ENCODE data around the gene ENPP5. TPM values are rescaled to one million over a fixed set of nuclear protein-coding genes. Genes with fewer than 3 reads are reported as not detected.
A peak's percentile ranks its signal among the peaks of the same experiment; 100 is the strongest.
"Not testable (repeated sequence)": the region's sequence is repeated elsewhere in the genome, so short reads cannot be mapped to it uniquely, and the experiment has no call there.

ENPP5 gene
- total RNA-seq, 1 donor, result 0.42 TPM

DNA sequence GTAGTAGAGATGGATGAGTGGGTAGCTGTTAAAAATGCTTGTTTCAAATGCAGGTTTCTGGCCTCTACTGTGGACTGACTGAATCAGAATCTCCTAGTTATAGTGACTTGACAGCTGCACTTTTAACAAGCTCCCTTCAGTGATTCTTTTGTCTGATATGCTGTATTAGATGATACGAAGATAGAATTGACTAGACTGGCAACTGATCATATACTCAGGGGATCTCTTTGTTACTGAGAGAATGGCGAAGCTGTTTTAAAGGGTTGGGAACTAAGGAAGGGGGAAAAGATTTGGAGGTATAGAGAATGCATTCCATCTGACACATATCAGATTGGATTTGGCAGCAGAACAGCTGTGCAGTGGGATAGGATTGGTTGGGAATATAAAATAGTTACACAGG is 33.9 kb downstream of the ENPP5 start:
- no peak overlapping the region for H3K4me3 ChIP-seq (ENCODE audit: low read length)
- no peaks in the 10 kb centered on the region for H3K9me3 ChIP-seq (ENCODE audit: low read depth, low read length)
- no peaks in the 10 kb centered on the region for H3K4me1 ChIP-seq (ENCODE audit: insufficient read depth, low read length)
- no peaks in the 10 kb centered on the region for H3K27me3 ChIP-seq (ENCODE audit: insufficient read depth, low read length)

DNA sequence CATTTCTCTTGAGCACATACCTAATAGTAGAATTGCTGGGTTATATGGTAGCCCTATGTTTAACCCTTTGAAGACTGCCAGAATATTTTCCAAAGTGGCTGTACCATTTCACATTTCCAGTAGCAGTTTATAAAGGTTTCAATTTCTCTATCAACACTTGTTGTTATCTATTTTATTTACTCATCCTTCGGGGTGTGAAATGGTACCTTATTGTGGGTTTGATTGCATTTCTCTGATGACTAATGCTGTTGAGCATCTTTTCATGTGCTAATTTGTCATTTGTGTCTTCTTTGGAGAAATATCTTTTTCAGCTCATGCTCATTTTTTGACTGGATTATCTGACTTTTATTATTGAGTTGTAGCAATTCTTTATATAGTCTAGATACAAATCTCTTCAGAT is 35.6 kb downstream of the ENPP5 start:
- H3K4me1 ChIP-seq (ENCODE audit: insufficient read depth, low read length), result peaks cover 7% of the 10 kb centered on the region

DNA sequence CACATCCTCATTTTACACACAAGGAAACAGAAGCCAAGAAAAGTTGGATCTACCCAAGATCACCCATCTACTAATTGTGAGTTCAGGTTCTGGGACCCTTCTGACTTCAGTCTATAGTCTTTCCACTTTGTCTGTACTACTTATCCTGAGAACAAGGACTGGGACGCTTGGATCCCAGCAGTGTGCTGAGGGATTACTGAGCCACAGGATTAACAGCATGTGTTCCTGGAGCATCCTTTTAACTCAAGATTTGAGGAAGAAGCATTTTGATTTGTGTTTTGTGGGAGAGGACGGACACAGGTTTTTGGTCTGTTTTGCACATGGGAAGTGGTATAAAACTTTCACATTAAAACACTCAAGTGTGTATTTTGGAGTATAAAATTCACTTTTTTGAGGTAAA is 36.6 kb downstream of the ENPP5 start:
- Histone ChIP-seq H3K27me3 (ENCODE audit: insufficient read depth, low read length) (no peaks in the 10 kb centered on the region), H3K4me1 (ENCODE audit: insufficient read depth, low read length) (peaks cover 13% of the 10 kb centered on the region), H3K4me3 (ENCODE audit: low read length) (no peak overlapping the region), H3K9me3 (ENCODE audit: low read depth, low read length) (no peaks in the 10 kb centered on the region)

More for the DNA sequence above, 35.6 kb downstream of the ENPP5 start:
- no peak overlapping the region for H3K4me3 ChIP-seq (ENCODE audit: low read length)
- H3K27me3 ChIP-seq (ENCODE audit: insufficient read depth, low read length), result no peaks in the 10 kb centered on the region
- no peaks in the 10 kb centered on the region for H3K9me3 ChIP-seq (ENCODE audit: low read depth, low read length)

DNA sequence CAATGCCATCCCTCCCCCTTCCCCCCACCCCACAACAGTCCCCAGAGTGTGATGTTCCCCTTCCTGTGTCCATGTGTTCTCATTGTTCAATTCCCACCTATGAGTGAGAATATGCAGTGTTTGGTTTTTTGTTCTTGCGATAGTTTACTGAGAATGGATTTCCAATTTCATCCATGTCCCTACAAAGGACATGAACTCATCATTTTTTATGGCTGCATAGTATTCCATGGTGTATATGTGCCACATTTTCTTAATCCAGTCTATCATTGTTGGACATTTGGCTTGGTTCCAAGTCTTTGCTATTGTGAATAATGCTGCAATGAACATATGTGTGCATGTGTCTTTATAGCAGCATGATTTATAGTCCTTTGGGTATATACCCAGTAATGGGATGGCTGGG is 39.5 kb downstream of the ENPP5 start:
- H3K27me3 ChIP-seq (ENCODE audit: insufficient read depth, low read length); H3K4me3 ChIP-seq (ENCODE audit: low read length); H3K9me3 ChIP-seq (ENCODE audit: low read depth, low read length): not testable (repeated sequence)
- H3K4me1 ChIP-seq (ENCODE audit: insufficient read depth, low read length), result peaks cover 28% of the 10 kb centered on the region

DNA sequence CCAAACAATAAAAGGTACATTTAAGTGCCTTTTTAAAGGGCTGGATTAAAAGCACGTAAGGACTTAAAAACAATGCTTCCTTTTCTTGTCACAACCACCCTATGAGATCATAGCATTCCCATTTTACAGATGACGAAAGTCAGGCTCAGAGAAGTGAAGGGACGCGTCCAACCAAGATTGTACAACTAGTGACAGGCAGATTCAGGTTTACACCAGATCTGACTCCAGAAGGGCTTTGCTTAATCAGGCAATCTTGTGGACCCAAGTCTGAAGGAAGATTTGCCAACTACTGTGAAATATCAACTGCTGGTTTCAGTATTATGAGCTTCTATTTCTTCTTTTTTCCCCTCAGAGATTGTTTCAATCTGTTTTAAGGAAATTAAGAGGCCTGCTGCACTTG is 40.1 kb downstream of the ENPP5 start:
- peaks cover 28% of the 10 kb centered on the region for H3K4me1 ChIP-seq (ENCODE audit: insufficient read depth, low read length)

DNA sequence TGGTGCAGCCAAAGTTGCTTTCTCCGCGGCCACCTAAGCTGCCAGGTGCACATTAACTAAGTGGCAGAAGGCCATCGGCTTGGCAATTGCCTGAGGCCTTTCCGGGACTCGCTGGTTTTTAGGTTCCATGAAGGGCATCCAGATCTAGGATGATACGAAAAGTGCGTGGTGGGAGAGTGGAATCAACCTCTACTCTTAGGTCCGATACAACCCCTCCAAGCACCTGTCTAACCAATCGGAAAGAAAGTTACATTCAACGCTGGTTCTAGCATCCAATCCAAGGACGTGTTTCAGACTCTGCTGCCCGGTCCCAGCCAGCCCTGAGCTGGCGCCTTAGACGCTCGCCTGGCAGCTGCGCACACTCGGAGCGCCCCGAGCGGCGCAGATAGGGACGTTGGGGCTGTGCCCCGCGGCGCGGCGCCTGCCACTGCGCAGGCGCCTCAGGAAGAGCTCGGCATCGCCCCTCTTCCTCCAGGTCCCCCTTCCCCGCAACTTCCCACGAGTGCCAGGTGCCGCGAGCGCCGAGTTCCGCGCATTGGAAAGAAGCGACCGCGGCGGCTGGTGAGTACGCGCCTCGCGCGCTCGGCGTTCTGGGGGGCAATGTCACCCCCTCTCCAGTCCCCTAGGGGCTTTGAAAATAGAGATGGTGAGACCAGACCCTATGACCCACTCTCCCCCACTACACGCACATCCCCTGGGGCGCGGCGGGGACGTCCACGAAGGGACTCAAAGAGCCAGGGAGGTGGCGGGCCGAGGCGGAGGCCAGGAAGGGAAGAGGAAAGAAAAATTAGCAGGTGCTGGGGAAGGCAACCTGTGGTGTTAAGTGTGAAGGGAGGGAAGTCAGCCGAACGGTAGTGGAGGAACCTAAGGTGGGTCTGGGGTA is 40.9 kb downstream of the ENPP5 start, which contains the start of gene ENPP4:
TSS of gene ENPP4 (plus strand) at position 361 of the 883 bp plus-strand sequence. CDS start 9,595 bp downstream, outside the sequence.
- Histone ChIP-seq H3K4me3 (ENCODE audit: low read length) (peak within 1 kb of the TSS; percentile 72), H3K9me3 (ENCODE audit: low read depth, low read length) (no peaks in the 10 kb centered on the region), H3K27me3 (ENCODE audit: insufficient read depth, low read length) (no peaks in the 10 kb centered on the region), H3K4me1 (ENCODE audit: insufficient read depth, low read length) (peaks cover 28% of the 10 kb centered on the region)

More for the DNA sequence above, 40.1 kb downstream of the ENPP5 start:
- H3K27me3 ChIP-seq (ENCODE audit: insufficient read depth, low read length), result no peaks in the 10 kb centered on the region
- H3K9me3 ChIP-seq (ENCODE audit: low read depth, low read length), result no peaks in the 10 kb centered on the region
- H3K4me3 ChIP-seq (ENCODE audit: low read length), result peak overlapping the region; percentile 72

DNA sequence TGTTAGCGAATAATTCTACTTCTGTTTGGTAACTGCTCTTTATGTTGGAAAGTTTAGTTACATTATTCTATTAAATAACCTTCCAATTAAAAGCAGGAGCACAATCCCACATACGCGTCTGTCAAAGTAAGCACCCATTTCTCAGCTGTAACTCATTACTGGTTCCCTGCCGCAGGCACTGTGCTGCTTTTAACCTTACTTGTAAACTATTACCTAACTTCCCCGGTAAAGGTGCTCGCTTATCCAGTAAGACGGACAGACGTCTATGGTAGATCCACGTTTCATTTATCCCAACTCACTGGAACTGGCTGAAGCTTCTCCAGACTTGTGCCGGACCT is 41.5 kb downstream of the ENPP5 start:
- H3K4me3 ChIP-seq (ENCODE audit: low read length), result peak overlapping the region; percentile 72
- H3K4me1 ChIP-seq (ENCODE audit: insufficient read depth, low read length), result peaks cover 28% of the 10 kb centered on the region
- H3K9me3 ChIP-seq (ENCODE audit: low read depth, low read length), result no peaks in the 10 kb centered on the region
- H3K27me3 ChIP-seq (ENCODE audit: insufficient read depth, low read length), result no peaks in the 10 kb centered on the region

DNA sequence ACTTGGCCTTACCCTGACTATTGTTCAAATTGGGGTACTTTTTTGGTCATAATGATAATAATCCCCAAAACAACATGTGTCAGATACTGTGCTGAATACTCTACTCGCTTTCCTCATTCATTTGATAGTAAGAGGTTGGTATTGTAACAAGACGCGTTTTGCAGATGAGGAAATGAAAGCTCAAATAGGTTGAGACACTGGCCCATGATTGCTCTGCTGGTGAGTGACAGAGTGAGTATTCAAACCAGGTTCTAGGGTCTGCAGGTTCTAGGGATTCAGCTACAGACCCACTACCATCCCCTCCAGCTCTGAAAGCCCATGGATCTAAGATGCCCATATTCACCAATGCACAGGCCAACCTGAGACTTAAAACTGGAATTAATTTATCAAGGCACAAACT is 42.3 kb downstream of the ENPP5 start:
- H3K4me1 ChIP-seq (ENCODE audit: insufficient read depth, low read length), result peaks cover 28% of the 10 kb centered on the region
- H3K9me3 ChIP-seq (ENCODE audit: low read depth, low read length), result no peaks in the 10 kb centered on the region
- H3K27me3 ChIP-seq (ENCODE audit: insufficient read depth, low read length), result no peaks in the 10 kb centered on the region
- H3K4me3 ChIP-seq (ENCODE audit: low read length), result no peak overlapping the region

DNA sequence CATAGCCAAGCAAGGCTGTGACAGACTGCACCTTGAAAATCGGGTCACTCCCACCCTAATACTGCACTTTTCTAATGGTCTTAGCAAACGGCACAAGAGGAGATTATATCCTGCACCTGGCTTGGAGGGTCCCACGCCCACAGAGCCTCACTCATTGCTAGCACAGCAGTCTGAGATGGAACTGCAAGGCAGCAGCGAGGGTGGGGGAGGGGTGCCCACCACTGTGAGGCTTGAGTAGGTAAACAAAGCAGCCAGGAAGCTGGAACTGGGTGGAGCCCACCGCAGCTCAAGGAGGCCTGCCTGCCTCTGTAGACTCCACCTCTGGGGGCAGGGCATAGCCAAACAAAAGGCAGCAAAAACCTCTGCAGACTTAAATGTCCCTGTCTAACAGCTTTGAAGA is 51.1 kb downstream of the ENPP5 start:
- not testable (repeated sequence) for H3K9me3 ChIP-seq (ENCODE audit: low read depth, low read length); H3K27me3 ChIP-seq (ENCODE audit: insufficient read depth, low read length); H3K4me1 ChIP-seq (ENCODE audit: insufficient read depth, low read length)

DNA sequence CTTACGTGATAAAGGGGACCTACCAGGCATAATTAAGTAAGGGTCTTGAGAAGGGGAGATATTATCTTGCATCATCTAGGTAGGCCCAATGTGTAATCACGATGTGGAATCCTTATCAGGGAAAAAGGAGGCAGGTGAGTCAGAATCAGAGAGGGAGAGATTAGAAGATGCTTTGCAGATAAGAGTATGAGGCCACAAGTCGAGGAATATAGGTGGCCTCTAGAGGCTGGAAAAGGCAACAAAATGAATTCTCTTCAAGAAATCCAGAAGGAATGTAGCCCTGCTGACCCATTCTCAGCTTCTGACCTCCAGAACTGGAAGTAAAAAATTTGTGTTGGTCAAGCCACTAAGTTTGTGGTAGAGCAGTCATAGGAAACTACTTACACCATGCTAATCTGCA is 51.9 kb downstream of the ENPP5 start:
- Histone ChIP-seq H3K4me3 (ENCODE audit: low read length) (no peak overlapping the region), H3K4me1 (ENCODE audit: insufficient read depth, low read length) (no peaks in the 10 kb centered on the region)

More for the DNA sequence above, 51.1 kb downstream of the ENPP5 start:
- H3K4me3 ChIP-seq (ENCODE audit: low read length), result not testable (repeated sequence)

DNA sequence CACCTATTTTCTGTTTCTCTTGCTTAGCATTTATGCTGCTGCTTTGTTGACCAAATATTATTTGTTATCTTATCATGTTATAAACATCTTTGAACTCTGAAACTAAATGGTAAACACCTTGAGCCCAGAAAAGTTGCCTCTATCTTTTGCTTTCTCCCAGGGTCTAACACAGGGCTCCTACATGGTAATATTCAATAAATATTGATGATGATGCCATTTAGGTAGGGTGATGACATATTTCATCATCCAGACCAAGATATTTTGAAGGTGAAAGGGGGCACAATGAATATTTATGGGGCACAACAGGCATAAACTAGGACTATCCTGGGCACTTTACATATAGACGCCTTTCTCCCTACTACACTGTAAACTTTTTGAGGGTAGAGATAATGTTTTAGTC is 52.6 kb downstream of the ENPP5 start:
- H3K4me3 ChIP-seq (ENCODE audit: low read length), result no peak overlapping the region
- no peaks in the 10 kb centered on the region for H3K4me1 ChIP-seq (ENCODE audit: insufficient read depth, low read length)
- no peaks in the 10 kb centered on the region for H3K27me3 ChIP-seq (ENCODE audit: insufficient read depth, low read length)
- H3K9me3 ChIP-seq (ENCODE audit: low read depth, low read length), result no peaks in the 10 kb centered on the region

More for the DNA sequence above, 51.9 kb downstream of the ENPP5 start:
- no peaks in the 10 kb centered on the region for H3K27me3 ChIP-seq (ENCODE audit: insufficient read depth, low read length)
- H3K9me3 ChIP-seq (ENCODE audit: low read depth, low read length), result no peaks in the 10 kb centered on the region

DNA sequence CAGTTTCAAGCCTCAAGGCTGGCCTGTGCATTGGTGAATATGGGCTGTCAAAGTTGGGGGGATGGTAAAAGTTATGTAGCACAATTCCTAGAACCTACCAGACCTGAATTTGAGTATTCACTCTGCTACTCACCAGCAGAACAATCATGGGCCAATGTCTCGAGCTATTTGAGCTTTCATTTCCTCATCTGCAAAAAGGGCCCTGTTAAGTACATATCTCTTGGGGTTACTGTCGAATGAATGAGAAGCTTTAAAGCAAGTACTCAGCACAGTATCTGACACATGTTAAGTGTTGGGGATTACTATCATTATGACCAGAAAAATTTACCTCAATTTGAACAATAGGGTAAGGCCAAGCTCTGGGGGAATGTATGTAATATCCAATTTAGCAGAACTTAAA is 54.5 kb downstream of the ENPP5 start:
- Histone ChIP-seq H3K4me3 (ENCODE audit: low read length) (no peak overlapping the region), H3K9me3 (ENCODE audit: low read depth, low read length) (no peaks in the 10 kb centered on the region)

DNA sequence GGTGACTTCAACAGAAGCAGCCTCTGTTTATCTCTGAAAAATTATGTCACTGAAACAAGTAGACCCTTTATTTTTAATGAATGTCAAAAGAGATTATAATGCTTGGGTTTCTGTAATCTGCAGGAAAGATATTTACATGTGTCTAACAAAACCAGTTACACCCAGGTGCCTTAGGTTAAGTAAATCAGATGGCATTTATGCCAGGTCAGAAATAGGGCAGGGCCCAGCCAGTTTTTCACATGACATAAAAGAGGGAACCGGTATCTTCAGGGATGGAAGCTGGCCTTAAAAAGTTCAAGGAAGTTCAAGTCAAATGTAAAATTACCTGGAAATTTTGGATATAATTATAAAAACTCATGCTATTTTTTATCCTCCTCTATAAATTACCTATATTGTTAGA is 55.1 kb downstream of the ENPP5 start:
- no peaks in the 10 kb centered on the region for H3K27me3 ChIP-seq (ENCODE audit: insufficient read depth, low read length)
- H3K9me3 ChIP-seq (ENCODE audit: low read depth, low read length), result no peaks in the 10 kb centered on the region
- no peak overlapping the region for H3K4me3 ChIP-seq (ENCODE audit: low read length)
- H3K4me1 ChIP-seq (ENCODE audit: insufficient read depth, low read length), result no peaks in the 10 kb centered on the region

More for the DNA sequence above, 54.5 kb downstream of the ENPP5 start:
- Histone ChIP-seq H3K4me1 (ENCODE audit: insufficient read depth, low read length) (no peaks in the 10 kb centered on the region), H3K27me3 (ENCODE audit: insufficient read depth, low read length) (no peaks in the 10 kb centered on the region)

DNA sequence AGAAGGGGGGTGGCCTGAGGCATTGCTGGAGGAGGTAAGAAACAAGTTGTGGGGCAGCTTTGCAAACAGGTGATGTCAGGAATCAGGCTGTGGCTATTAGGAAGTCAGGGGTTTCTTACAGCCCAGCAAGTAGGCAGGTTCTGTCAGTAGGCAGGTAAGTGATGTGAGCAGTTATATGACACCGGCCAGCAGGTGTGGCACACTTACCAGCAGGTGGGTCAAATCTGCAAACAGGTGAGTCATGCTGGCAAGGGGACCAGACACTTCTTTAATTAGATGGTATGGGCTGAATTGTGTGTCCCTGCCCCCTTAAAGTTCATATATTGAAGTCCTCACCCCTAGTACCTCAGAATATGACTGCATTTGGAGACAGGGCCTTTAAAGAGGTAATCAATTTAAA is 57.4 kb downstream of the ENPP5 start:
- Histone ChIP-seq H3K9me3 (ENCODE audit: low read depth, low read length) (no peaks in the 10 kb centered on the region), H3K27me3 (ENCODE audit: insufficient read depth, low read length) (no peaks in the 10 kb centered on the region), H3K4me3 (ENCODE audit: low read length) (no peak overlapping the region), H3K4me1 (ENCODE audit: insufficient read depth, low read length) (no peaks in the 10 kb centered on the region)
